ENCODE measurements around the gene MUSTN1.

The MUSTN1 gene

DNA sequence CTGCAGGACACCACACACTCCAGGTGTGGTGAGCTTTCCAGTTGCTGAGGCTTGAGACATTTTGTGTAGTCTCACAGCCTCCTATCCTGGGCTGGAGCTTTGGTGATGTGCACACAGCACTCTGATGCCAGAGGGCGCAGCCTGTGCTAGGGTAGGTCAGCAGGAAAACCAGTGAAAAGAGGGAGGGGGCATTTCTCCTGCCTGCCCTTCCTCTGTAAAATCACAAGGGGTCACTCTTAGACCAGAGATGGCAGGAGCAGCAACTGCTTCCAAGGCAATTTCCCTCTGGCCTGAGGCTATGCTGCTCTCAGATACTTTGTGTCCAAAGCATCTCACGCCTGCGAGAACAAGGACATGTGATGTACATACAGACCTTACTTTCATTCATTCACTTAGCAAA, 16.5 kb upstream of the MUSTN1 start:
- peak; percentile 20 for DNase-seq

DNA sequence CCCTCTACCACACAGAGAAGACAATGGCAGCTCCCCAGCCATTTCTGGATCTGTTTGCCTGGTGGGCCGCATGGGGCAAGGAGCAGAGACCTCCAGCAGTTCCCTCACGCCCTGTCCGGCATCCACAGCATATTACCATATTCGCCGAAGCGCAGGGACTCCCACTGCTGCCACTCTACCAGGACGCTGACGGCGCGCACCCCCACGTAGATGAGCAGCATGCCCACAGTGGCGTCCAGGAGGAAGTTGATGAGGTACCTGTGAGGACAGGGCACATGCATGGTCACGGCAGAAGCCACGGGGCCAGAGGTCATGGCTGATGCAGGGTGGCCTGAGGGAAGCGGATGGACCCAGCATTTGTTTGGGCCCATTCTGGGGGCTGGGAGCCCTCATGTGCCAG, 14.8 kb upstream of the MUSTN1 start:
- no peak for DNase-seq

DNA sequence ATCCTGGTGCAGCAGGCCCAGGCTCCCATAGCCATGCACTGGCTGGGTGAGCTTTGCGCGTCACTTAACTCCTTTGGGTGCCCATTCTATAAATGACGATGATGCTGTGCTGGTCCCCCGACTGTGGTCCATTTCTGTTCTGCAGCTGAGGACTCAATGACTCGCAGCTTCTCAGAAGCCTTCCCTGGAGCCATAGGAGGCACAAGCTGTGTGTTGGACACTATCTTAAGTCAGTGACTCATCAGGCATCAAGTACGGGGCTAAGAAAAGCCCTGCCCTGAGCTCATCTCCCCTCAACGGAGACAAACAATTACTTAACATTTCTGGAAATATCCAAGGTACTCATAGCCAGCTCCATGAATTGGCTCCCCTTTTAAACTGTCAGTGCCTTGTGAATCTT, 13.8 kb upstream of the MUSTN1 start:
- DNase-seq, result no peak

DNA sequence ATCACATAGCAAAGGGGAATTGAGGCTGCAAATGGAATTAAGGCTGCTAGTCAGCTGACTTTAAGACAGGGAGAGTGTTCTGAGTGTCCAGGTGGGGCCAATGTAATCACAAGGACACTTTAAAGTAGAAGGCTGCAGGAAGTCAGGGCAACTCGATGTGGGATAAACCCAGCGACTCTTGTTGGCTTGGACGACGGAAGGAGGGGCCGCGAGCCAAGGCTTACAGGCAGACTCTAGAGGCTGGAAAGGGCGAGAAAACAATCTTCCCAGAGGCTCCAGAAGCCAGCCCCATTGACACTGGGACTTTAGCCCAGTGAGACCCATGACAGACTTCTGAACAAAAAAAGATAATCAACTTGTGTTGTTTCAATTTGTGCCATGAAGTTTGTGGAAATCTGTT, 12.9 kb upstream of the MUSTN1 start:
- no peak for DNase-seq

DNA sequence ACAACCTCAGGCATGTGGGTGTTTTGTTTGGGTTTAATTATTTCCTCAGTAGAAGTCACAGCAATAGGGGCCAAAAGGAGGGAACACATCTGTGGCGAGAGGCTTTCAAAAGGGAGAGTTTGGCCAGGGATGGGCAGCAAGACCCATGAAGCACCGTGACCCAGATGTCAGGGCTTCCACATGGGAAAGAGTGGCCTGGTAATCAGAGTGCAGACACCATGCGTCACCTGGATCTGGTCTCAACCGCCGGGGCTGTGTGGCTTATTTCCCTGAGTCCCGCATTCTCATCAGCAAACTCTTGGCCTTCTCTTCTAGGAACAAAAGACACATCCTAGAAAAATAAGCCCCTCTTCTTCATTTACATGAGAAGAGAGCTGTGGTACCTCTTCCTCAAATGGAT, 12.4 kb upstream of the MUSTN1 start:
- no peak for DNase-seq

DNA sequence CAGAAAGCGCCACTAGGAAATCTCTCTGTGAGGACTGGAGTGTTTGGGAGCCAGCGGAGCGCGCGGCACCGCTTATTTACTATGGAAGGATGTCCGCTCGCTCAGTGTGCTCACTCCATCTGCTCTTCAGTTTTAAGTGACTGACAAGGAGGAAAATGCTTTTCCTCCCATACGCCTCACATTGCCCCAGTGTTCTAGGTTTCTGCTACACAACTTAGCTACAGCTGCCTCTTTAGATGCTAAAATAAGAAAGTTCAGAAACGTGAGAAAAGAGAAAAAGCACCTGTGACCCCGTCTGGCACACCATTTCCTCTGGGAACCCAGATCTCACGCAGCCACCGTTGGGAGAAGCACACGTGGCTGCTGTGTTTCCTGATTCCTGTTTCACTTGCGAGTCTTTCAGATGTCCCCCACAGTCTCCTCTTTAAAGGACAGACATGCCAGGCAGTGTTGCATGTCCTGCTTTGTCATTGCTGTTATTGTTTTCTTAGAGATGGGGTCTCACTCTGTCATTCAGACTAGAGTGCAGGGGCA, 11.7 kb upstream of the MUSTN1 start:
- DNase-seq, result no peak

DNA sequence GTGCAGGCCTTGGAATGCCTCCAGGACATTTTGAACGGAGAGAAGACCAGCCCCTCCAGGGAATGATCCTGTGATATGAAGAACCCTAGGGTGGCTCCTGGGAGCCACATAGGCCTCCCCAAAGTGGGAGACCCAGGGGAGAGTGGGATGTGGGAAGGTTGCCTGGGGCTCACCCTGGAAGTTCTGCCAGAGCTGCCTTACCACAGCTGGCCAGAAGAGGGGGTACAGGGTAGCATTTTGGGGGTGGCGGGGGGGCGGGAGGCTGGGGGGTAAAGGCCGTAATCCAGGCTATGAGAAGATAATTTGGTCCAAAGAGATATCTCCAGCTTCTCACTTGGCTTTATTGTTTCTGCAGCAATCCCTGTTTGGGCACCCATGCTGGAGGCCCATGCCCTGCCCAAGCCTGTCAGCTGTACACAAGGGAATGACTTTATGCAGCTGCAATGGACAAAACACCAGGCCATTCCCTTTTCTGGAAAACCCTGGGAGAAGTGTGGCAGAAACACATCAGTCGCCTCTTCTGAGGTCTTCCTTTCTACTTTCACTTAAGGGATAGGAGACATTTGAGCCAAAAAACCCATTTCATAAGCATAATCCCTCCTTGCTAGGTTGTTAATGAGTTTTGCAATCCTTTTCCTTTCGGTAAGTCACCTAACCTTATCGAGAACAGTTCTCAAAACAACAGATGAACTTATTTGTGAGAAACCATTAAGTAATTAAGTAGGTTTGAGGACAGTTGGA, 11.0 kb upstream of the MUSTN1 start:
- DNase-seq, result peak; percentile 20

DNA sequence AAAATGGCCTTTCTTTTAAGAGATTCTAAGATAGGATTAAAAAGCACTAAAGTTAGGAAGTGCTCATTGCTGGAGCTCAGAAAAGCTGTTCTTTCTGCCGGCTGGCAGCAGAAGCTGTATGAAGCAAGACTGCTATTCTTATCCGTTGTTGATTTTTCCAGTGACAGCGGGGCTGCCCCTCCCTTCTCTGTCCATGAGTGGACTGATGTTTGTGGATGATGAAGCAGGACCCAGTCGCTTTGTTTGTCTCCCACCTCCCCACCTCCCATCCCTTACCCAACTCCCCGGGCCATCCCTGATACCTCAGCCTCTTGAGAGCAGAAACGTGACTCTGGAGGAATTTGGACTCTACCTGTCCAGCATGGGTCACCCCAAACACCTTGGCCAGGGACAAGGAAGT, 10.3 kb upstream of the MUSTN1 start:
- DNase-seq, result no peak

DNA sequence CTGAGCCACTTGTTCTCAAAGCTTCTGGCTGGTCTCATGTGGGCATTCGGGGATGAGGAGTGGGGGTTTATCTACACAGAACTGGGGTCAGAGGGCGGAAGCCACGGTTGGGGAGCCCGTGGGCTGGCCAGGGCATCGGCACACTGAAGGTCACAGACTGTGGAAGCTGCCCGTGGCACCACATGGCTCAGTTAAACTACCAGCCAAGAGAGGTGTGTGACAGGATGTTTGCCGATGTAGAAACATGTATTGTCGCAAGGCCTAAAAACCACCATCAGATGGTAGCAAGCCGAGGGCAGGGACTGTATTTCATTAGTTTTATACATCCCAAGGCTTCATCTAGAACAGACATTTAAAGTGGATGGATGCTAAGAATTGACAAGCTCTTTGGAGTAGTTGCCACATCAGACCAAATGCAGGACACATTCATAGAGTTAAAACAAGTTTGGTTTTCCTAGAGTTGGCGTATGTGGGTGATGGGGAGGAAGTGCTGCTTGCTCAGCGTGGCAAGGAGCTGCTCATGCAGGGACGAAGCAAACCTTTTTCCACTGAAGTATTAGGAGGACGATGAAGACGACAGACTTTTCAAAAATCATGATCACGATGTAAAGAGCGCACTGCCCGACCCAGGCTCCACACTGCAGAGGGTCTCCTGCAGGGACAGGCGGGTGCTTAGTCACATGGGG, 9.6 kb upstream of the MUSTN1 start:
- DNase-seq, result no peak

DNA sequence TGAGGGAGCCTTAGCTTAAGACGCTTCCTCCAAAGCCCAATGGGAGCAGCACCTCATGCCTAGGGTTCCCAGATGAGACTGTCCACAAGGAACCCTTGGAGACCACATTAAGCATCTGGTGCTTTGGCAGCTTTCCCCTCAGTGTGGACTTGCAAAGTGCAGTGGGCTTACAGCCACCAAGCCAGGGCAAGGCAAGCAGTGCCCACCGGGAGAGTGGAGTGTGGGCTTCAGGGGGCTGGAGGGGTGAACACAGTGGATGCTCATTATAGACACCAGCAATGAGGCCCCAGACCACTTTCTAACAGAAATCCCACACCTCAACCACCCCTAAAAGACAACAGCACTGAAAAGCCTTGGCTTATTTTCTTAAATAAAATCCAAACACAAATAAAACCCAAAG, 9.1 kb upstream of the MUSTN1 start:
- no peak for DNase-seq

DNA sequence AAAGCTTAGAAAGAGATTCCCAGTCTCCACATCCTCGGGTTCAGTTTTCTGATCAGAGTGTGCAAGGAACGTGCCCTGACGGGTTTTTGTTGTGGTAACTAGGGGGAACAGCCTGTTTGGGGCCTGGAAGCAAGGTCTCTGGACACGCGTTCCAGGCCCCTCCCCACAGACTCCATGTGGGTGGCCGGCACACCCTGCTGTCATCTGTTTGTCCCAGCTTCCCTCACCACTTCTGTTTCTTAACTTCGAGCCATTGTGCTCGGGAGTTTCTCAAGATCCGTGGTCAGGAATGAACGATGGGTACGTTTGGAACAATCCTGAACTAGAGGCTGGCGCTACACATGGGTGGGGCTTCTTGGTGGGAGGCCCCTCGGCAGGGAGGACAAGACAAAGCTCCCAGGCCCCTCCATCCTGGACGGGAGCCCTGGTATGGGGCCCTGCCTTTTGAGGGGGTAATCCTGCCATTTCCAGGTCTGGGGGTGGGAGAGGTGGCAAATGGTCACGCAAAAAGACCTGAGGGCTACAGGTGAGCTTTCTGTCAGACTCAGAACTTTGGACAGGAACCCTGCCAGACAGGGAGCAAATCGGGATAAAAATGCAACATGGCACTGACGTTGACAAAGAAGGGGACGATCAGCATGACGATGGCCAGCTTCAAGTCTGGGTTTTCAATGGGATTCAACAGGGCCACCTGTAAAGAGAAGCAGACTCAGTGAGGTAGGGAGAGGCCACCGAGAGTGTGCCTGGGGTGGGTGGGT, 8.5 kb upstream of the MUSTN1 start:
- no peak for DNase-seq

DNA sequence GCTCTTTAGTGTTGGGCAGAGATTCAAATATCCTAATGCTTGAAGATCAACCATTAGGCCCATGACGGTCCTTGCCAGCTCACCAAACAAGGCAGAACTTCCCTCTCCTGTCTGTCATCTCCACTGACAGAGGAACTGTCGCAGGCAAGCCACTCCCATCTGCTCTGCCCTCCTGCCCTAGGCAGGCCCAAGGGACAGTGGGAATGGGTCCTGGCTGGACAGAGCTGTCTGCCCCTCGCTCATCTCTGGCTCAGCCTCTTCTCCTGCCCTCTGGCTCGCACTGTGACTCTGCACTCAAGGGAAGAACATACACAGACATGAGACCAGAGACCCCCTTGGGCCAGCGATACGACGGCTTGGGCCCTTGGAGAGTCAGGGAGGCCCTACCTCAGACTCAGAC, 7.6 kb upstream of the MUSTN1 start:
- DNase-seq, result no peak

DNA sequence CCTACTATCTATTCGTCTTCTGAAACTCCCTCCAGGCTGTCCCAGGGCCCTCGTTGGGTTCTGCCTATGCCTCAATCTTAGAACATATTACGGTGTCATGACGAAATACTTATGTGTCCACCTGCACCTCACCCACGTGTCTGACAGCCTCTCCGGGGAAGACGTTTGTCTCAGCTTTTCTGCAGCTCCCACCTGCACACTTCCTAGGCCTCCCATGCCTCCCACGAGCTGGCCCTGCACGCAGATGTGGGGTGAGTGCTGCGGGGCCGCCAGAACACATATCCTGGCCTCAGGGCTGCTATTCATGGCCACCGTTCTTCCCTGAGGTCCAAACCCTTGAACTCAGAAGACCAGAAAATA, 7.1 kb upstream of the MUSTN1 start:
- no peak for DNase-seq

DNA sequence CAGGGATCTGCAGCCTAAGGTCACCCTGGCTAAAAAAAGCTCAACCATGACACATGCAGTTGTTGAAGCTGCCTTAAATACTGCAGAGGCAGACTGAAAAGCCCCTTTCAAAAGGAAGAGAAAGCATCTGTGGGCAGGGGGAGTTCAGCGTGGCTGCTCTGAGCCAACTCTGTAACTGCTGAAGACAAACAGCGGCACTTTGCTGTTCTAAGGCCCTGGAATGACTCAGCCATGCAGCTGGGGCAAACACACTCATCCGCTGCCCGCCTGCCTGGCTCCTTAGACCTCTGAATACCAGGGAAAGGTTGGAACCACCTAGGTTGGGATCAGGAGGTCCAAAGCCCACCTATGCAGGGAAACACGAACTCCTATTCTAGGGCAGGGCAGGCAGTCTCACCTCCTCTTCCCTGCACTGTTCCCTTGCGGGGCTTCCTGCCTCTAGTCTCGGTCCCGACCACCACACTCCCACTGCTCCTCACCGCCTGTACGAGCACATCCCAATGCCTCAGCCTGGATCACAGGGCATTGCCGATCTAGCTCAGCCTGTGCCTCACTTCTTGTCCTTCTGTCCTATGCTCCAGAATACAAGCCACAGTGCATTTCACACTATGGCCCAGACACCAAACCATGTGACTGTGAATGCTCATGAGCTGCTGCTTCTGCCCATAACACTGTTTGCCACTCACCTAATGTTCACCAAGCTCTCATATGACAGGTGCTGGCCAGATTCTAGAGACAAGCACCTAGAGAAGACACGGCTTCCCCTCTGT, 6.6 kb upstream of the MUSTN1 start:
- no peak for DNase-seq

DNA sequence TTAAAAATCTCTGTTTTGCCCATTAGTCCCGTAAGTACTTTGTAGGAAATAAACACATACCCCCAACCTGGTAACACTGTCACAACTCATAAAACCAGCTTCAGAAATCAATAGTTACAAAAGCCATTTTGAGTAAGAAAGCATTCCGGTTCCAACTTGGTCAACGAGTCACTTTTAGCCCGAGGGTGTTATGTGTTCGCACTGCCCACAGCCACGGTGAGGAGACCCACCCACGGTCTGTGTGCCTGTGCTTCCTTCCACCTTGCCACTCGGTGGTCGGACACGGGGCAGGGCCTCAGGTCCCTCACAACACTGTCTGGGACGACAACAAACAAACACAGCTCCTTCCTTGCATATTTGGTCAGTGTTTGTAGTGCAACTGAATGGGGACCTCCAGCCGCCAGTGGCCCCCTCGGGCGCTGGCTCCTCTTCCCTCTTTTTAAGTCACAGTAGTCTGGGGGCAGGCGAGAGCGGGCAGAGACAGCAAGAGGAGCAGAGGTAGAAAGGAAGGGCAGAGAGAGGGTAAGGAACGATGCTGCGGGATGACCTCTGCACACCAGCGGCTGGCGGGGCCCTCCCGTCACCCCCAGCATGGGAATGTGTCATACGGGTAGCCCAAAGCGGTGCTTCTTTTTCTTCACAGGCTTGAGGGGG, 5.2 kb upstream of the MUSTN1 start:
- no peak for DNase-seq

DNA sequence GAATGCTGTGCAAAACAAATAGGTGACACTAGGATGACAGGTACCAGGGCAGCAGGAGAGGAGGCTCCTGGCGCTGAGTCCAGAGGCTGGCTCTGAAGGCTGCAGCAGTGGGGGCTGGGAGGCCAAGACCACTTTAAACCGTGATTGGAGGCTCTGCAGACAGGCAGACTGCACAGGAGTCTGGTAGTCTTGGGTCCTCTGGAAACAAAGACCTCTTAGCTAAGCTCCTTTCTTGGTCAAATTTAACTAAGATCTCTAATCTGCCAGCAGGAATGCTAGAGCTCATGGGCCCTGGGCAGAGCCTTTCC, 4.4 kb upstream of the MUSTN1 start:
- no peak for DNase-seq

DNA sequence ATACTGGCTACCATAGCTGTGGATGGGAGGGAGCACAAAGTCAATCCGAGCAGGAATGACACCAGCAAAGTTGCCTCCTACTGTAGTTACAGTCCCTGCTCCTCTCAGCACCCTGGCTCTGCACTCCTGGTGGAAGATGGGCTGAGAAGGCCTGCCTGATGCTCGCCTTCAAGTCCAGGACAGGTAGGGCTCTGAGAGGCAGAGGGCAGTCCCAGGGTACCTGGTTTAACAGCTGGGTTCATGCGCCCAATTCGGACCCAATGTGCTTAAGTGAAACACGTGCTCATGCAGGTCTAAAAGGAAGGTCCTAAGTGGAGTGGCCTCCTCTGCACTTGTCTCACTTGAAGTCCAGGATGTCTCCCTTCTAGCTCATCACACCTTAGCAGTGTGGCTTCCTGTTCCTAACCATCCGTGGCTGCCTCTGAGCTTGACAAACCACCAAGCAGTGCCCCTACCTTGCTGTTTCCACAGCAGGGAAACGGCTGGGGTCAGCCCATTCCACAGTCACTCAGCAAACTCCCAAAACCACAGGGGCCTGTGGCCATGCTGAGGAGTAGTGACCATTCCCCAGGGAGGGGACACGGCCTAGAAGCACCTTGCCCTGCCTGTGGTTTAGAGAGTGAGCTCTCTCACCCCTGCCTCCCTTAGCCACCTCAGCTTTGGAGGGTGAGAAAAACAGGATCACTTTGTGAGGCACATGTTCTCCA, 3.9 kb upstream of the MUSTN1 start:
- no peak for DNase-seq

DNA sequence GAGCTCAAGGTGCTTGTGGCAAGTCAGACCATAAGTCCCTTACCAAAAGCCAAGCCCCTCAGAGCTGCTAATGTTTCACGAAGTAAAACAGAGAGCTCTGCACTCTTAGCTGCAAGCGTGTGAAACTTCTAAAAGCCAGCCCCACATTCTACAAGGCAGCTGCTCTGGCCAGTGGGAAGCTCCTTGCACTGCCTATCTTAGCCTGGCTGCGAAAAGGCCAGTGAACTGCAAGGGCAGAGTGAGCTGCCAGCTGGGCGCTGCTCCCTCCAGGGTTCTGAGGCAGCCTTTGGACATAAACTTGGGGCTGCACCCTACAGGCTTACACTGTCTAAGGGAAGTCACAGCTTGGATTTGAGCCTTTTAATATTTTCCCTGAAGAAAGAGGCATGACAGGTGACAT, 2.2 kb upstream of the MUSTN1 start:
- no peak for DNase-seq

DNA sequence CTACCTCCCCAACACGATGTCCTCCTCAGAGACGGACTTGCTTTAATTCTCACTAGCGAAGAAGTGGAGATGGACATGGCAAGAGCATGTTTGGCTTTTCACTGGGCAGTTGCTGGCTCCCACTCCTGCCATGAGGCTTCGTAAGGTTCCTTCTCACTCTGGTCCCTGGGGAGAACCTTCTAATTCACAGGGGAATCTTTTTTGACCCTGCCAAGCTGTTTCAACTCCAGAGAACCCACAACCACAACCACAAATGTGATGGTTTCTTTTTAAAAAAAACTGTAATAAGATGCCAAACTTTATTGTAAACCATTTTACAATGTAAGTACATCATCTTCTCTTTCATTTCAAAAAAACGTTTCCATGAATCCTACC, 1.6 kb upstream of the MUSTN1 start:
- DNase-seq, result no peak

DNA sequence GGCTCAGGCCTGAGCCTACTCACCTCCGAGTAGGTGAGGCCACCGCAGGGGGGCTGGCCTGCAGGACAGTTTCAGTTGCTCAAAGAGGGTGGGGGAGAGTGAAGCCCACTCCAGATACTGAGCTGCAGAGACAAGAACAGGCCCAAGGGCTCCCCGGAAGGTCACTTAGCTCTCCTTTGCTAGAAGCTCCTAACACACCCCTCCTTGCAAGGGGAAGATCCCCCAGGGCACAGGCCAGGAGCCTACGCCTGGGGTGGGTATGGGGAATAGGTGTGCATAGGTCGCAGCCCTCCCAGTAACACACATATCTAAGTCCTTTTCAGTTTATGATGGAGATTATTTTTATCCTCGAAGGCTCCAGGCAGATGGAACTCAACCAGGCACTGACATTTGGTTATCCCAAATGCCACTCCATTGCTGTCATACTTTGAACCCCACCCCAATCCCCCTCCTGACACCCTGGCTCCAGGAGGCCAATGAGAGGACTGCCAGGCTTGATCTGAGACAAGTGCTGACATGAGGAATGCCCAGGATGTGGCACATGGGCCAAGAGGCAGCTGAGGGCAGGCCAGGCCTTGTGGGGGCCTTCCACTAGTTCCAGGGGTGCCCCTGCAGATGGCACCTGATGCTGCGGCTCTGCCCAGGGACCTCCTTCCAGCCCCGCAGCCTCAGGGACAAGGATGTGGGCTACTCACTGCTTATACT, 1.1 kb upstream of the MUSTN1 start:
- DNase-seq, result no peak

DNA sequence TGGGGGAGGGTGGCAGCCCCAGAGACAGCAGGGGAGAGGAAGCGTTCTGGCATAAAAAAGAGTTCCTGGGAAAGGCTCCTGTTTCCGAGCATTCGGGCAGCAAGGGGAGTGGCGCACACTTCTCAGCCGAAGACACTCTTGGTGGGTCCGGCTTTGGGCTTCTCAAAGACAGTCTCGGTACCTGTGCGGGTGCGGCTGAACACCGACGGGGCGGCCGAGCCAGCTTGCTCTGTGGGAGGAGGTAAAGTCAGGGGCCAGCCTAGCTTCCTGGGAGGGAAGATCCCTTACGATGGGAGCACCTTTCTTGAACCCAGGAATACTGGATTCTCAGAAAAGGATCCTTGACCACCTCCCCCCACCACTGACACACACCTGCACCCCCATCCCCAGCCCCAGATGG, 1.6 kb downstream of the MUSTN1 start:
- DNase-seq, result no peak

All from activated naive CD4-positive, alpha-beta T cell treated with Interleukin-2 at 50 U/mL for 16 hours (primary cell).